Choroid plexus epithelial cell (primary cell): ENCODE results near the gene LEP.
"Not testable (repeated sequence)": the region's sequence is repeated elsewhere in the genome, so short reads cannot be mapped to it uniquely, and the experiment has no call there.

Source experiments
- DNase-seq: peaks from one replicate; pipeline ENCODE4 v3.0.0-alpha.2; 2010; ENCODE audit warnings: low read depth
- H3K4me3 ChIP-seq: 2 replicates; pipeline ENCODE4 v1.5.1; 2011; ENCODE audit warnings: low read depth, mild to moderate bottlenecking, control low read depth, low read length, moderate library complexity
- TF ChIP-seq, protein P1 (sequence below): conservative IDR thresholded peaks from 2 replicates; pipeline ENCODE4 v1.5.1; 2011; ENCODE audit warnings: low read depth, mild to moderate bottlenecking, control low read depth, inconsistent platforms, low read length, moderate library complexity

Gene LEP

DNA sequence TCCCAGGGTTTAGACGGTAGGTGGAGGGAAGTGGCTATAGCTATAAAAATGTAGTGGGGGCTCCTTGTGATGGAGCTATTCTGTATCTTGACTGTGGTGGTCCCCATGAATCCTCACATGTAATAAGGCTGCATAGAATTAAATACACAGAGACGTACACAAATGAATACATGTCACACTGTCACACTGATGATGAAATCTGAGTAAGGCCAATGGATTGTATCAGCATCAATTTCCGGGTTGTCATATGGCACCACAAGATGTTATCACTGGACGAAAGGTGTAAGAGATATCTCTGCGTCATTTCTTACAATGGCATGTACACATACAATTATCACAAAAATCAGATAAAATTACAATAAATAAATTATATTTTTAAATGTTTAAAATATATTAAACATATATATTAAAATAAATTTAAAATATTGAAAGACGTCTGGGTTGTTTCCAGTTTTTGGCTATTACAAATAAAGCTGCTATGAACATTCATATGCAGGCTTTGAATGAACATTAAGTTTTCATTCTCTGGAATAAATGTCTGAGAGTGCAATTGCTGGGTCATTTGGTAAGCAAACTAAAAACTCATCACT, 38.1 kb downstream of the LEP start:
- no peak for DNase-seq
- TF ChIP-seq, protein P1, sequence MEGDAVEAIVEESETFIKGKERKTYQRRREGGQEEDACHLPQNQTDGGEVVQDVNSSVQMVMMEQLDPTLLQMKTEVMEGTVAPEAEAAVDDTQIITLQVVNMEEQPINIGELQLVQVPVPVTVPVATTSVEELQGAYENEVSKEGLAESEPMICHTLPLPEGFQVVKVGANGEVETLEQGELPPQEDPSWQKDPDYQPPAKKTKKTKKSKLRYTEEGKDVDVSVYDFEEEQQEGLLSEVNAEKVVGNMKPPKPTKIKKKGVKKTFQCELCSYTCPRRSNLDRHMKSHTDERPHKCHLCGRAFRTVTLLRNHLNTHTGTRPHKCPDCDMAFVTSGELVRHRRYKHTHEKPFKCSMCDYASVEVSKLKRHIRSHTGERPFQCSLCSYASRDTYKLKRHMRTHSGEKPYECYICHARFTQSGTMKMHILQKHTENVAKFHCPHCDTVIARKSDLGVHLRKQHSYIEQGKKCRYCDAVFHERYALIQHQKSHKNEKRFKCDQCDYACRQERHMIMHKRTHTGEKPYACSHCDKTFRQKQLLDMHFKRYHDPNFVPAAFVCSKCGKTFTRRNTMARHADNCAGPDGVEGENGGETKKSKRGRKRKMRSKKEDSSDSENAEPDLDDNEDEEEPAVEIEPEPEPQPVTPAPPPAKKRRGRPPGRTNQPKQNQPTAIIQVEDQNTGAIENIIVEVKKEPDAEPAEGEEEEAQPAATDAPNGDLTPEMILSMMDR: no peak
- no peak overlapping the region for H3K4me3 ChIP-seq

DNA sequence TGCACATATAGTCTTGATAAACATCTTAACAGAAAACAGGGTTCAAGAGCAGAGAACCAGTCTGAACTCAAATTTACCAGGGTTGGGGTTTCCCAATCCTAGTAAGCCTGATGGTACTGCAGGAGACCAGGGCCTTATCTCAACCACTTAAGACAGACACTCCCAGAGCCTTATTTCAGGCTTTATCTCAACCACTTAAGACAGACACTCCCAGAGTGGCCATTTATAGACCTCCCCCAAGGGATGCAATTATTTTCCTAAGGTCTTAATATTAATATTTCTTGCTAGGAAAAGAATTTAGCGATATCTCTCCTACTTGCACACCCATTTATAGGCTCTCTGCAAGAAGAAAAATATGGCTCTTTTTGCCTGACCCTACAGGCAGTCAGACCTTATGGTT, 39.4 kb downstream of the LEP start:
- H3K4me3 ChIP-seq, DNase-seq: not testable (repeated sequence)

DNA sequence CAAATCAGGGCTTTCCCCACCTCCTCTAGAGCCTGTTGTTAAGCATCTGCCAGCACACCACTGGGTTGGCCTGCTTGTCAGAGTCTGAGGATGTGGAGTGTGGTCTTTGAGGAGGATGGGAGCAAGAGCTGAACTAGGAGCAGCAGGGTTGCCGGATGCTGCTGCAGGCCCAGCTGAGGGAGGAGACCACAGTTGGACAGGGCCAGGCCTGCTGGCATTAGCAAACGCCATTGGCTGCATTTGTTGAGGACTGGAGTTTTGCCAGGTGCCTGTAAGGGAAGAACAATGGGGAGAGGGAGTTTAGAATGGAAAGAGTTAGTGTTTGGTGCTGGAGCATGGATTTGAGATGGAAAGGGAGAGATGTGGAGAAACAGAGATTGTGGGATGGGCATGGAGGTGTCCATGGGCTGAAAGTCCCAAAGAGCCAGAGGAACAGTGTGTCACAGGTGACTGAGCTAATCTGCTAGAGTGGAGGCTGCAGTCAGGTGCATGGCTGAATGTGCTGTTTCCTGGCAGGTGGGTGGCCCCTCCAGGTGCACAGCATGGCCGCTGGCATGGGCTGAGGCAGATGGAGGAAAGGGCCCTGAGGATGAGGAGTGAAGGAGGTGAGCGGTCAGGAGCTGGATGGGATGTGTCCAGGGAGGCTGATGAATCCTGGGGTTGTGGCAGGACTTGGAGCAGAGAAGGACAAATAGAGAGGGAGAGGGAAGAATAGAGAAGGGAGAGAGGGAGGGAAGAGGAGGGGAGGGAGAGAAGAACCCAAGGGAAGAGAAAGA, 40.7 kb downstream of the LEP start:
- TF ChIP-seq, protein P1: no peak

DNA sequence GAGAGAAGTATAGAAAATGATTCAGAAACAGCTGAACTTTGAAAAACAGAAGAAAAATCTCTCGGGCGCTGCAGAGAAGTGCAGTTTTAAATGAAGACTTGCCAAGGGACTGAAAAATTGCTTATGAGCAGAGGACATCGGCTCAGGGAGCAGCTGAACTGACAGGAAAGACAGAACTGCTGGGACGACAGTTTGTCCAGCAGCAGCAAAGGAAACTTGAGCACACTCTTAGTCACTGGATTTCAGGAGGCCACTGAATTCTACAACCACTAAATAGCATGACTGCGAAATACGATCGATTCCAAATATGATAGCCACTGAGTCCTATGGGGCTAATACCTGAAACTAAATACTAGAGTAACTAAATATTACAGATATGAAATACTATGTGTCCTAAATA, 43.0 kb downstream of the LEP start:
- TF ChIP-seq, protein P1: no peak
- DNase-seq: no peak
- no peak overlapping the region for H3K4me3 ChIP-seq

More for the DNA sequence above, 40.7 kb downstream of the LEP start:
- no peak overlapping the region for H3K4me3 ChIP-seq
- DNase-seq: no peak

DNA sequence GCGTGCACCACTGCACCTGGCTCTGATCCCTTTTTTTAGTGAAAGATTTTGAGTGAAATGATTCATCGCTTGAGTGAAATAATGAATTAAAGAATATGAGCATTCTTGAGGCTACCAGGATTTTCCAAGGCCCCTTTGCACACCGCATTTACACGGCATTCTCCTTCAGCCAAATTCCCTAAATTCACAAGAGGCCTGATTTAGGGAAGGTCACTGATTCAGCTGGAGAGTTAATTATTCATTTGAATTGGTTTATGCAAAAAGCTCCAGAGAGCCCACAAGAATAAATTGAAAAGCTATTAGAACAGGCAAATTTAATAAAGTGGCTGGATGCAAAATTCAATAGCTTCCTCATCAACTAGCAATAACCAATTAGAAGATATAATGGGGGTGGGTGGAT, 46.5 kb downstream of the LEP start:
- no peak for DNase-seq
- TF ChIP-seq, protein P1: no peak
- no peak overlapping the region for H3K4me3 ChIP-seq

DNA sequence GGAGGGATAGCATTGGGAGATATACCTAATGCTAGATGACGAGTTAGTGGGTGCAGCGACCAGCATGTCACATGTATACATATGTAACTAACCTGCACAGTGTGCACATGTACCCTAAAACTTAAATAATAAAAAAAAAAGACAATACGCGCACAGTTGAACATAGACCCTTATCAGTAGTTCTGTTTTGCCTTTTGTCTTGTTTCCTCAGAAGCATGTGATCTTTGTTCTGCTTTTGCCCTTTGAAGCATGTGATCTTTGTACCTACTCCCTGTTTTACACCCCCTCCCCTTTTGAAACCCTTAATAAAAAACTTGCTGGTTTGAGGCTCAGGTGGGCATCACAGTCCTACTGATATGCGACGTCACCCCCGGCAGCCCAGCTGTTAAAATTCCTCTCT, 56.9 kb downstream of the LEP start:
- DNase-seq, H3K4me3 ChIP-seq: not testable (repeated sequence)

DNA sequence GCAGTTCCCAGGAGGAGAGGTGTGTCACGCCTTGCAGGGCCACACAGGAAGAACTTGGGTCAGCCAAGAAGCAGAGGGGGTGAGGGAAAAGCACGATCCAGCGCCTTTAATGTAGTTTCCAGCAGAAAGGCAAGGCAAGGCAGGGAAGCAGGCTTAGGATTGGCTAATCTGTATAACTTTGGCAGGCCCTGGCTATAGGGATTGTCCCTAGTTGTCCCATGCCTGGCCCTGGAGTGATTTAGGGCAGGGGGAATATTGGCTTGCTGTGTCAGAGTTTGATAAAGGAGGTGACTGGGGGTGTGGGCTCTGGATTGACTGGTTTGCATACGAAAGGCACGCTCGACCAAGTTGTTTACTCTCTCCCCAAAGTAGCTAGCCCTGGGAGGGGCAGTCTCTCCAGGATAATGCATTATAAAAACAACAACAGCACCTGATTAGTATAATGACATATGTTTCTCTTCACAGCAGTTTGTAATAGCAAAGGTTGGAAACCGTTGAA, 58.1 kb downstream of the LEP start:
- TF ChIP-seq, protein P1: no peak

DNA sequence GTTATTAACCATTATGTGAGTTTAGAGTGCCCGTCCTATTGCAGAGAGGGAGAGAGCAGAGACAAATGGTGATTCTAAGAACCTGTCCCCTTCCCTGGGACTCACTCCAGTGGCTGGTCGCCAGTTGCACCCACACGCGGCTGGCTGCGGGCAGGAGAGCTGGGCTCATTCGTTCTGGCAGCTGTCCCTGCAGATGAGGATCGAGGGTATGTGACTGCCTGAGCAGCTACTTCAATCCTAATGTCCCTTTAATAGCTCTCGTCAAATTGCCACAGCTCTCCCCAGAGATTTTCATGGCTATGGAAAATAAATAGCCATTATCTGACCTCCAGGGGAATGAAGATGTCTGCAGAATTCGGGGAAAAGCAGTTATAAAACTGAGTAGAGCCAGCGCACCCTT, 61.1 kb downstream of the LEP start:
- TF ChIP-seq, protein P1: no peak
- no peak for DNase-seq
- no peak overlapping the region for H3K4me3 ChIP-seq

More for the DNA sequence above, 58.1 kb downstream of the LEP start:
- no peak overlapping the region for H3K4me3 ChIP-seq
- peak; percentile 11 for DNase-seq
